MM.1S (cell line): Measurements from ENCODE around the gene DSCAML1.

Source experiments
- EZH2 ChIP-seq: fragments of 300-600 bp; sonication (generic); optimal IDR thresholded peaks from 2 replicates; pipeline ENCODE3; 2017; ENCODE audit warnings: low read depth, mild to moderate bottlenecking, antibody characterized with exemption, low read length, mixed read lengths
- TF ChIP-seq, protein P1 (sequence below): fragments of 300-600 bp; sonication (generic); IDR thresholded peaks from 2 replicates; pipeline ENCODE4 v1.5.1; 2016; ENCODE audit warnings: antibody characterized with exemption, low read length, mixed read lengths

- TF ChIP-seq, protein P1, sequence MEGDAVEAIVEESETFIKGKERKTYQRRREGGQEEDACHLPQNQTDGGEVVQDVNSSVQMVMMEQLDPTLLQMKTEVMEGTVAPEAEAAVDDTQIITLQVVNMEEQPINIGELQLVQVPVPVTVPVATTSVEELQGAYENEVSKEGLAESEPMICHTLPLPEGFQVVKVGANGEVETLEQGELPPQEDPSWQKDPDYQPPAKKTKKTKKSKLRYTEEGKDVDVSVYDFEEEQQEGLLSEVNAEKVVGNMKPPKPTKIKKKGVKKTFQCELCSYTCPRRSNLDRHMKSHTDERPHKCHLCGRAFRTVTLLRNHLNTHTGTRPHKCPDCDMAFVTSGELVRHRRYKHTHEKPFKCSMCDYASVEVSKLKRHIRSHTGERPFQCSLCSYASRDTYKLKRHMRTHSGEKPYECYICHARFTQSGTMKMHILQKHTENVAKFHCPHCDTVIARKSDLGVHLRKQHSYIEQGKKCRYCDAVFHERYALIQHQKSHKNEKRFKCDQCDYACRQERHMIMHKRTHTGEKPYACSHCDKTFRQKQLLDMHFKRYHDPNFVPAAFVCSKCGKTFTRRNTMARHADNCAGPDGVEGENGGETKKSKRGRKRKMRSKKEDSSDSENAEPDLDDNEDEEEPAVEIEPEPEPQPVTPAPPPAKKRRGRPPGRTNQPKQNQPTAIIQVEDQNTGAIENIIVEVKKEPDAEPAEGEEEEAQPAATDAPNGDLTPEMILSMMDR = no peak
- no peak for TF ChIP-seq EZH2
These were observed 8.0 kb upstream of the DSCAML1 start for GRCh38 chr11:117805045-117805444.
